Measurements from ENCODE around the gene GALR2.

GALR2 gene

GRCh38 chr17:76094046-76094445, 19.5 kb downstream of the GALR2 start:
- Mint-ChIP-seq H3K27me3 (no peaks in the 10 kb centered on the region), H3K27ac (no peak overlapping the region), H3K4me3 (no peak overlapping the region), H3K9me3 (no peaks in the 10 kb centered on the region), H3K4me1 (peaks cover 4% of the 10 kb centered on the region), H3K36me3 (peaks cover 68% of the 10 kb centered on the region)
- ATAC-seq, result no peak

- no peaks in the 10 kb centered on the region for H3K9me3 Mint-ChIP-seq
- ATAC-seq, result no peak
- H3K4me1 Mint-ChIP-seq, result peaks cover 11% of the 10 kb centered on the region
- H3K27me3 Mint-ChIP-seq, result no peaks in the 10 kb centered on the region
- no peak overlapping the region for H3K4me3 Mint-ChIP-seq
- H3K27ac Mint-ChIP-seq, result no peak overlapping the region
- H3K36me3 Mint-ChIP-seq, result peaks cover 67% of the 10 kb centered on the region
Measured at GRCh38 chr17:76095943-76096342, 21.4 kb downstream of the GALR2 start.

- H3K27ac Mint-ChIP-seq, result no peak overlapping the region
- H3K27me3 Mint-ChIP-seq, result no peaks in the 10 kb centered on the region
- H3K4me3 Mint-ChIP-seq, result no peak overlapping the region
- no peak for ATAC-seq
- H3K36me3 Mint-ChIP-seq, result peaks cover 60% of the 10 kb centered on the region
- no peaks in the 10 kb centered on the region for H3K9me3 Mint-ChIP-seq
- peaks cover 22% of the 10 kb centered on the region for H3K4me1 Mint-ChIP-seq
Measured at GRCh38 chr17:76097716-76098295, 23.2 kb downstream of the GALR2 start.

DNA sequence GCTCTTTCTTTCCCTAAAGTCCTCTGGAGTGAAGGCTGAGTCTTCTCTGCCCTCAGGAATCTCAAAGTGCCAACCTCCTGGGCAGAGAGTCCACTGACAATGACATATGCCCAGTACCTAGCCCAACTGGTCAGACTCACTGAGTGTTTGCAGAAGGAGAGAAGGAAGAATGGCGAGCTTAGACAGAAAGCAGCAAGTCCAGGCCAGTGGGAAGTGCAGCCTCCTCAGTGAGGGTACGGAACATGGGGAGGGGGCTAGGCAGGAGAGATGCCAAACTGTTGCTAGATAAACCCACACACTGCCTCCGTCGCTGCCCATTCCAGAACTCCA, 28.3 kb downstream of the GALR2 start:
- H3K4me1 Mint-ChIP-seq, result peaks cover 20% of the 10 kb centered on the region
- no peak for ATAC-seq
- H3K36me3 Mint-ChIP-seq, result peaks cover 27% of the 10 kb centered on the region

DNA sequence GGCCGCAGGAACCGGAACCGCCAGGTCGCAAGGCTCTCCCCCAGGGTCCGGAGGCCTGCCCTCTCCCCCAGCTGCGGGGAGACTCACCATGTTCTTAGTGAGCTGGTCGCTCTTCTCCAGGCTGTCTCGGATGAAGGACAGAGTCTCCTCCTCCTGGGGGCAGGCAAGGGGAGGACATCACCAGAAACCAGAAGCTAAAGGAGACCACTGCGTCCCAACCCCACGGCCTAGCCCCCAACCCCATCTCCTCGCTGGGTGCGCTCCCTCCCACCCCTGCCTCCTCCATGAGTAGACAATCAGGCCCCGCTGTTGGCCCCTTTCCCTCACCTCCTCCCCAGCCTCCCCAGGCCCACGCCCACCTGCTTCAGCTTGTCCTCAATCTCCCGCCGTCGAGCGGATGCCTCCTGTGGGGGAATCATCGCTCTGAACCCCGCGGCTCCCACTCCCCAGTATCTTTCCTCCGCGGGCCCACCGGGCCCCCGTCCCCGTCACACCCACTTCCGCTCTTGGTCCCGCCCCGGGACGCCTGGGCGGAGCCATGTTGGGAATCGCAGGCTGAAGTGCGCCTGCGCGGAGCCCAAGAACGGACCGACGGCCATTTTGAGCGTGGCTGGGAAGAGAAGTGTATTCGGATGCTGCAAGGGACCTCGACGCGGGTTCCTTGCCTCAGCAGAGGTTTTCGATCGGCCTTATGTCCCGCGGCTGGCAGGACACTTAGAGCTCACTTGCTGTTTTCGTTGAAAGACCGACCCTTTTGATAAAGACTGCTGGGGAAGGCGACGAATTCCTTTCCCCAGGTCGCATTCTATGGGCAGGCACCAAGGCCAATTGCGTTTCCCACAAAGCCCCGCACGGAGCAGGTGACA, 28.9 kb downstream of the GALR2 start, which contains the start of gene EXOC7:
Gene EXOC7, minus strand, starts transcription at position 514 of the 866 bp plus-strand sequence. Its CDS starts 95 bp downstream, at position 419.
- Mint-ChIP-seq H3K27ac (peak within 1 kb of the TSS; percentile 91), H3K4me3 (peak within 1 kb of the TSS; percentile 91), H3K9me3 (no peaks in the 10 kb centered on the region), H3K27me3 (no peaks in the 10 kb centered on the region), H3K4me1 (peaks cover 20% of the 10 kb centered on the region), H3K36me3 (peaks cover 25% of the 10 kb centered on the region)
- peak; percentile 96 for ATAC-seq

More for the DNA sequence above, 28.3 kb downstream of the GALR2 start:
- no peaks in the 10 kb centered on the region for H3K27me3 Mint-ChIP-seq
- H3K27ac Mint-ChIP-seq, result peak overlapping the region; percentile 91
- H3K9me3 Mint-ChIP-seq, result no peaks in the 10 kb centered on the region
- H3K4me3 Mint-ChIP-seq, result peak overlapping the region; percentile 91

DNA sequence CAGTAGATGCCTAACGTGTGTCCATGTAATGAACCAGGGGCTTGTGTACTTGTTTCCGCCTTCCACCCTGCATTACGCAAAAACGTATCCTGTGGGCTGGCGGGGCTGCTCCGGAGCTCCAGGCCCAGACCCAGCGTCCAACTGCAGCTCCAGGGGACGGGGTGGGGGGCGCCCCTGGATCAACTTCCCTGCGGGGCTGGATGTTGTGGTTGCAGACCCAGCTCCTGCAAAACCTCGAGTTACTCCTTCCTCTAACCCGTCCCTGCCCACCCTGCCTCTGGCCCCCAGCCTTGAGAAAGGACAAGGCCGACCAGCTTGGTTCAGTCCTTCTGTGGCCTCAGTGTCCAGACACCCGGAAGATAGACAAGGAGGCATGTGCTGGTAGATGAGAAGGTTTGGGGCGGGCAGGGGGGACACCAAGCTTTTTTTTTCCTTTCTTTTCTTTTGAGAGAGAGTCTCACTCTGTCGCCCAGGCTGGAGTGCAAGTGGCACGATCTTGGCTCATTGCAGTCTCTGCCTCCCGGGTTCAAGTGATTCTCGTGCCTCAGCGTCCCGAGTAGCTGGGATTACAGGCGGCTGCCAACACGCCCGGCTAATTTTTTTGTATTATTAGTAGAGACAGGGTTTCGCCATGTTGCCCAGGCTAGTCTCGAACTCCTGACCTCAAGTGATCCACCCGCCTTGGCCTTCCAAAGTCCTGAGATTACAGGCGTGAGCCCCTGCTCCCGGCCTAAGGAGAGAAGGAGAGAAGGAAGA, 29.7 kb downstream of the GALR2 start:
- ATAC-seq, result no peak

GRCh38 chr17:76104896-76105231, 30.3 kb downstream of the GALR2 start:
- Mint-ChIP-seq H3K9me3 (no peaks in the 10 kb centered on the region), H3K4me1 (peaks cover 18% of the 10 kb centered on the region), H3K27me3 (no peaks in the 10 kb centered on the region), H3K27ac (peak overlapping the region; percentile 91), H3K4me3 (peak overlapping the region; percentile 62), H3K36me3 (peaks cover 14% of the 10 kb centered on the region)
- ATAC-seq, result no peak

More for the DNA sequence above, 29.7 kb downstream of the GALR2 start:
- peaks cover 19% of the 10 kb centered on the region for H3K36me3 Mint-ChIP-seq
- peak overlapping the region; percentile 91 for H3K4me3 Mint-ChIP-seq
- H3K27ac Mint-ChIP-seq, result peak overlapping the region; percentile 91
- no peaks in the 10 kb centered on the region for H3K27me3 Mint-ChIP-seq
- H3K9me3 Mint-ChIP-seq, result no peaks in the 10 kb centered on the region
- peaks cover 20% of the 10 kb centered on the region for H3K4me1 Mint-ChIP-seq

DNA sequence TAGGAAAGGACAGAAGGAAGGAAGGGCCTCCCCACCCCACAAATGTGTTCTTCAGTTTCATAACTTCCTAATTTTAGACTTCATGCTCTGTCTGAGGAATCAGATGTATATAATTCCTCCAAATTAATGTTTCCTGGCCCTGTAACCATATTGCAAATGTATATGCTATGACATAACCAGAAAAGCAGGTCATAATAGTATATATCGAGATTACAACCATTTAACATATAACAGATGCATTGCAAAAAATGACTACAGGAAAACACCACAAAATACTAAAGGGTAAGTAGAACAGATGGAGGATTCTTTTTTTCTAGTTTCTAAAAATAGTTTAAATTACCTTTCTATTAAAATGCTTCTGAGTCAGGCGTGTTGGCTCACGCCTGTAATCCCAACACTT, 32.1 kb downstream of the GALR2 start:
- H3K27me3 Mint-ChIP-seq, result no peaks in the 10 kb centered on the region
- H3K4me3 Mint-ChIP-seq, result no peak overlapping the region
- no peak overlapping the region for H3K27ac Mint-ChIP-seq
- H3K9me3 Mint-ChIP-seq, result no peaks in the 10 kb centered on the region
- H3K4me1 Mint-ChIP-seq, result peaks cover 7% of the 10 kb centered on the region
- H3K36me3 Mint-ChIP-seq, result peaks cover 1% of the 10 kb centered on the region
- no peak for ATAC-seq

- Mint-ChIP-seq H3K36me3 (no peaks in the 10 kb centered on the region), H3K9me3 (no peaks in the 10 kb centered on the region), H3K4me3 (no peak overlapping the region), H3K27me3 (no peaks in the 10 kb centered on the region), H3K4me1 (peaks cover 6% of the 10 kb centered on the region), H3K27ac (no peak overlapping the region)
- no peak for ATAC-seq
Measured at GRCh38 chr17:76107509-76107908, 32.9 kb downstream of the GALR2 start.

- Mint-ChIP-seq H3K9me3 (peaks cover 6% of the 10 kb centered on the region), H3K4me1 (no peaks in the 10 kb centered on the region), H3K27me3 (no peaks in the 10 kb centered on the region), H3K36me3 (no peaks in the 10 kb centered on the region), H3K27ac (no peak overlapping the region), H3K4me3 (no peak overlapping the region)
- no peak for ATAC-seq
Measured at GRCh38 chr17:76111956-76112355, 37.4 kb downstream of the GALR2 start.

DNA sequence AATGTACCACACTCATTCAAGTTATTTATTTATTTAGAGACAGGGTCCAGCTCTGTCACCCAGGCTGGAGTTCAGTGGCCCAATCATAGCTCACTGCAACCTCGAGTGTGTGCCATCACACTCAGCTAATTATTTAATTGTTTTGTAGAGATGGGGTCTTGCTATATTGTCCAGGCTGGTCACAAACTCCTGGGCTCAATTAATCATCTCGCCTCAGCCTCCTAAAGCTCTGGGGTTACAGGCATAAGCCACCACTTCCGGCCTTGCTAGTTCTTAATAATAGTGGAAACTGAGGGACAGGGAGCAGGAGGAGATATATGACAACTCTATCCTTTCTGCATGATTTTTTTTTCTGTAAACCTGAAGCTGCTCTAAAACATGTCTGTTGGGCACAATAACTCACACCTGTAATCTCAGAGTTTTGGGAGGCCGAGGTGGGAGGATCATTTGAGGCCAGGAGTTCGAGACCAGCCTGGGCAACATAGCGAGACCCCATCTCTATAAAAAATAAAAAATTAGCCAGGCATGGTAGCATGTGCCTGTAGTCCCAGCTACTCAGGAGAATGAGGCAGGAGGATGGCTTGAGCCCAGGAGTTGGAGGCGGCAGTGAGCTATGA, 40.7 kb downstream of the GALR2 start:
- no peaks in the 10 kb centered on the region for H3K4me1 Mint-ChIP-seq
- no peaks in the 10 kb centered on the region for H3K36me3 Mint-ChIP-seq
- no peak overlapping the region for H3K27ac Mint-ChIP-seq
- no peaks in the 10 kb centered on the region for H3K27me3 Mint-ChIP-seq
- no peak overlapping the region for H3K4me3 Mint-ChIP-seq
- ATAC-seq, result no peak
- H3K9me3 Mint-ChIP-seq, result peaks cover 6% of the 10 kb centered on the region

- Mint-ChIP-seq H3K4me1 (peaks cover 30% of the 10 kb centered on the region), H3K4me3 (no peak overlapping the region), H3K9me3 (no peaks in the 10 kb centered on the region), H3K27ac (no peak overlapping the region), H3K27me3 (no peaks in the 10 kb centered on the region), H3K36me3 (no peaks in the 10 kb centered on the region)
- no peak for ATAC-seq
Measured at GRCh38 chr17:76119409-76120371, 45.1 kb downstream of the GALR2 start.

- H3K27ac Mint-ChIP-seq, result peak overlapping the region; percentile 80
- H3K4me3 Mint-ChIP-seq, result no peak overlapping the region
- no peaks in the 10 kb centered on the region for H3K27me3 Mint-ChIP-seq
- H3K9me3 Mint-ChIP-seq, result no peaks in the 10 kb centered on the region
- H3K4me1 Mint-ChIP-seq, result peaks cover 30% of the 10 kb centered on the region
- no peak for ATAC-seq
- no peaks in the 10 kb centered on the region for H3K36me3 Mint-ChIP-seq
Measured at GRCh38 chr17:76120658-76121008, 46.1 kb downstream of the GALR2 start.

GRCh38 chr17:76121932-76122430, 47.4 kb downstream of the GALR2 start:
- peak; percentile 56 for ATAC-seq
- H3K36me3 Mint-ChIP-seq, result no peaks in the 10 kb centered on the region
- no peaks in the 10 kb centered on the region for H3K9me3 Mint-ChIP-seq
- no peaks in the 10 kb centered on the region for H3K27me3 Mint-ChIP-seq
- peak overlapping the region; percentile 64 for H3K4me3 Mint-ChIP-seq
- H3K4me1 Mint-ChIP-seq, result peaks cover 38% of the 10 kb centered on the region
- H3K27ac Mint-ChIP-seq, result peak overlapping the region; percentile 80
